HepG2 (cell line): ENCODE data around the gene RALY. TPM values are rescaled to one million over a fixed set of nuclear protein-coding genes. Genes with fewer than 3 reads are reported as not detected.

Experiments used
- FUBP1 ChIP-seq: sonication (generic); formaldehyde crosslinking; IDR thresholded peaks from 2 replicates; pipeline ENCODE4 v1.5.1; 2020; ENCODE audit warnings: missing genetic modification reagents, mild to moderate bottlenecking, borderline replicate concordance
- IRF2 ChIP-seq: IDR thresholded peaks from 2 replicates; pipeline ENCODE4 v1.6.1; 2018; ENCODE audit warnings: missing genetic modification reagents, missing compliant biosample characterization
- KAT8 ChIP-seq: IDR thresholded peaks from 2 replicates; pipeline ENCODE4 v1.6.1; 2016; ENCODE audit warnings: missing genetic modification reagents, missing compliant biosample characterization
- KDM3A ChIP-seq: IDR thresholded peaks from 2 replicates; pipeline ENCODE4 v1.6.1; 2018; ENCODE audit warnings: low read depth, missing compliant biosample characterization
- MZF1 ChIP-seq: sonication (generic); formaldehyde crosslinking; IDR thresholded peaks from 2 replicates; pipeline ENCODE4 v1.8.1; 2023; ENCODE audit warnings: mild to moderate bottlenecking, missing genetic modification reagents, borderline replicate concordance
- RXRB ChIP-seq: IDR thresholded peaks from 2 replicates; pipeline ENCODE4 v1.6.1; 2016; ENCODE audit warnings: borderline replicate concordance, missing genetic modification reagents, missing compliant biosample characterization
- SIN3B ChIP-seq: fragments of 150-350 bp; IDR thresholded peaks from 2 replicates; pipeline ENCODE4 v1.6.1; 2014; ENCODE audit warnings: low read length
- TOE1 ChIP-seq: sonication (generic); formaldehyde crosslinking; IDR thresholded peaks from 2 replicates; pipeline ENCODE4 v1.4.0; 2020; ENCODE audit warnings: mild to moderate bottlenecking, missing genetic modification reagents
- TSC22D2 ChIP-seq: sonication (generic); formaldehyde crosslinking; IDR thresholded peaks from 2 replicates; pipeline ENCODE4 v1.5.1; 2020; ENCODE audit warnings: missing genetic modification reagents, mild to moderate bottlenecking, borderline replicate concordance
- ZKSCAN8 ChIP-seq: IDR thresholded peaks from 2 replicates; pipeline ENCODE4 v1.6.1; 2016; ENCODE audit warnings: borderline replicate concordance, missing genetic modification reagents, missing compliant biosample characterization
- ZNF335 ChIP-seq: sonication (generic); formaldehyde crosslinking; IDR thresholded peaks from 2 replicates; pipeline ENCODE4 v1.4.0; 2020; ENCODE audit warnings: missing genetic modification reagents
- ZNF44 ChIP-seq: sonication (generic); formaldehyde crosslinking; IDR thresholded peaks from 2 replicates; pipeline ENCODE4 v1.5.1; 2020; ENCODE audit warnings: mild to moderate bottlenecking, missing genetic modification reagents
- ZNF441 ChIP-seq: sonication (generic); formaldehyde crosslinking; IDR thresholded peaks from 2 replicates; pipeline ENCODE4 v1.7.0; 2021; ENCODE audit warnings: missing genetic modification reagents, borderline replicate concordance
- ZNF572 ChIP-seq: sonication (generic); formaldehyde crosslinking; IDR thresholded peaks from 2 replicates; pipeline ENCODE4 v1.5.1; 2020; ENCODE audit warnings: mild to moderate bottlenecking, missing genetic modification reagents
- ZNF598 ChIP-seq: sonication (generic); formaldehyde crosslinking; IDR thresholded peaks from 2 replicates; pipeline ENCODE4 v1.5.1; 2020; ENCODE audit warnings: mild to moderate bottlenecking, missing genetic modification reagents, borderline replicate concordance
- ZNF607 ChIP-seq: sonication (generic); formaldehyde crosslinking; IDR thresholded peaks from 2 replicates; pipeline ENCODE4 v1.5.1; 2020; ENCODE audit warnings: missing genetic modification reagents, mild to moderate bottlenecking, borderline replicate concordance
- ZNF670 ChIP-seq: sonication (generic); formaldehyde crosslinking; IDR thresholded peaks from 2 replicates; pipeline ENCODE4 v1.8.0; 2022; ENCODE audit warnings: mild to moderate bottlenecking, missing genetic modification reagents, borderline replicate concordance
- ZNF83 ChIP-seq: sonication (generic); formaldehyde crosslinking; IDR thresholded peaks from 2 replicates; pipeline ENCODE4 v1.4.0; 2020; ENCODE audit warnings: missing genetic modification reagents, mild to moderate bottlenecking, borderline replicate concordance
- polyA plus RNA-seq, 8 experiments: library from polyadenylated mRNA; depleted of rRNA in 3 of 8; stranded (reverse) in 7 of 8; unstranded in 1 of 8; fragments of >200 nt; fragmentation: Illumina TruSeq in 4 of 8; extraction: Trizol in 4 of 8; gene quantifications; 2 replicates each; pipeline versions ENCODE4 v1.2.1 to v1.2.3, GENCODE V29; 2011 to 2016; ENCODE audit warnings: low read depth in 4 of 8, missing spikeins in 1 of 8, mixed read lengths in 1 of 8; ENCODE audit not compliant: insufficient read depth in 1 of 8
- total RNA-seq, 5 experiments: library from RNA; depleted of rRNA; stranded (reverse); fragments of >200 nt; fragmentation: Illumina TruSeq; extraction: Trizol; gene quantifications; 2 replicates each; pipeline ENCODE4 v1.2.3, GENCODE V29; 2016; ENCODE audit warnings: low read depth in 1 of 5
- TF ChIP-seq, protein P1 (sequence below): IDR thresholded peaks from 2 replicates; pipeline ENCODE4 v1.6.1; 2016; ENCODE audit warnings: mild to moderate bottlenecking
- TF ChIP-seq, protein P2 (sequence below): sonication (generic); formaldehyde crosslinking; IDR thresholded peaks from 2 replicates; pipeline ENCODE4 v1.5.0; 2020; ENCODE audit warnings: missing genetic modification reagents
- TF ChIP-seq, protein P3 (sequence below): sonication (generic); formaldehyde crosslinking; IDR thresholded peaks from 2 replicates; pipeline ENCODE4 v1.5.0; 2020; ENCODE audit warnings: mild to moderate bottlenecking, missing genetic modification reagents
- TF ChIP-seq, protein P4 (sequence below): sonication (generic); formaldehyde crosslinking; IDR thresholded peaks from 2 replicates; pipeline ENCODE4 v1.8.1; 2023; ENCODE audit warnings: mild to moderate bottlenecking, moderate library complexity, missing genetic modification reagents

Gene RALY
- total and polyA plus RNA-seq, 2 of the 13 experiments (the other 11 are each of a cell fraction or from before 2014, with no cell fraction given) = 178 to 186 TPM

- peak; percentile 74; the same call in 1 of the 2 replicates for TF ChIP-seq ZNF670
- TF ChIP-seq ZNF44 = no peak
- no peak for TF ChIP-seq ZKSCAN8 (CRISPR knock-in tag)
- 0 out of 2 replicates have a peak, but pooled peaks have one; percentile 60 for TF ChIP-seq ZNF598 (CRISPR knock-in tag)
- no peak for TF ChIP-seq ZNF607
- peak; percentile 32; the same call in 1 of the 2 replicates for TF ChIP-seq ZNF335 (CRISPR knock-in tag)
- 0 out of 2 replicates have a peak, but pooled peaks have one; percentile 41 for TF ChIP-seq FUBP1 (CRISPR knock-in tag)
- TF ChIP-seq RXRB (CRISPR knock-in tag) = peak; percentile 63; the same call in 1 of the 2 replicates
- TF ChIP-seq, protein P1, sequence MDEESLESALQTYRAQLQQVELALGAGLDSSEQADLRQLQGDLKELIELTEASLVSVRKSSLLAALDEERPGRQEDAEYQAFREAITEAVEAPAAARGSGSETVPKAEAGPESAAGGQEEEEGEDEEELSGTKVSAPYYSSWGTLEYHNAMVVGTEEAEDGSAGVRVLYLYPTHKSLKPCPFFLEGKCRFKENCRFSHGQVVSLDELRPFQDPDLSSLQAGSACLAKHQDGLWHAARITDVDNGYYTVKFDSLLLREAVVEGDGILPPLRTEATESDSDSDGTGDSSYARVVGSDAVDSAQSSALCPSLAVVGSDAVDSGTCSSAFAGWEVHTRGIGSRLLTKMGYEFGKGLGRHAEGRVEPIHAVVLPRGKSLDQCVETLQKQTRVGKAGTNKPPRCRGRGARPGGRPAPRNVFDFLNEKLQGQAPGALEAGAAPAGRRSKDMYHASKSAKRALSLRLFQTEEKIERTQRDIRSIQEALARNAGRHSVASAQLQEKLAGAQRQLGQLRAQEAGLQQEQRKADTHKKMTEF (CRISPR knock-in tag) = peak; percentile 60
- TF ChIP-seq, protein P2, sequence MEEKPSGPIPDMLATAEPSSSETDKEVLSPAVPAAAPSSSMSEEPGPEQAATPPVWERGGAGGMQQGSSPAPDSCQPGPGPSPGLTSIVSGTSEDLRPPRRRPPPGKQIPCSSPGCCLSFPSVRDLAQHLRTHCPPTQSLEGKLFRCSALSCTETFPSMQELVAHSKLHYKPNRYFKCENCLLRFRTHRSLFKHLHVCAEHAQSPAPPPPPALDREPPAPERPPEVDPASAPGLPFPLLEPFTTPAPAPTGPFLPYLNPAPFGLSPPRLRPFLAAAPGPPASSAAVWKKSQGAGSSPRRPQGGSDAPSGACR (CRISPR knock-in tag) = peak; percentile 80; the same call in 1 of the 2 replicates
- peak; percentile 76; the same call in 1 of the 2 replicates for TF ChIP-seq MZF1 (CRISPR knock-in tag)
- TF ChIP-seq, protein P3, sequence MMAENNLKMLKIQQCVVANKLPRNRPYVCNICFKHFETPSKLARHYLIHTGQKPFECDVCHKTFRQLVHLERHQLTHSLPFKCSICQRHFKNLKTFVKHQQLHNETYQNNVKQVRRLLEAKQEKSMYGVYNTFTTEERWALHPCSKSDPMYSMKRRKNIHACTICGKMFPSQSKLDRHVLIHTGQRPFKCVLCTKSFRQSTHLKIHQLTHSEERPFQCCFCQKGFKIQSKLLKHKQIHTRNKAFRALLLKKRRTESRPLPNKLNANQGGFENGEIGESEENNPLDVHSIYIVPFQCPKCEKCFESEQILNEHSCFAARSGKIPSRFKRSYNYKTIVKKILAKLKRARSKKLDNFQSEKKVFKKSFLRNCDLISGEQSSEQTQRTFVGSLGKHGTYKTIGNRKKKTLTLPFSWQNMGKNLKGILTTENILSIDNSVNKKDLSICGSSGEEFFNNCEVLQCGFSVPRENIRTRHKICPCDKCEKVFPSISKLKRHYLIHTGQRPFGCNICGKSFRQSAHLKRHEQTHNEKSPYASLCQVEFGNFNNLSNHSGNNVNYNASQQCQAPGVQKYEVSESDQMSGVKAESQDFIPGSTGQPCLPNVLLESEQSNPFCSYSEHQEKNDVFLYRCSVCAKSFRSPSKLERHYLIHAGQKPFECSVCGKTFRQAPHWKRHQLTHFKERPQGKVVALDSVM (CRISPR knock-in tag) = no peak
- peak; percentile 51; the same call in 1 of the 2 replicates for TF ChIP-seq IRF2 (CRISPR knock-in tag)
- TF ChIP-seq TOE1 (CRISPR knock-in tag) = no peak
- TF ChIP-seq ZNF572 (CRISPR knock-in tag) = no peak
- TF ChIP-seq KDM3A (CRISPR knock-in tag) = peak; percentile 89
- no peak for TF ChIP-seq ZNF83 (CRISPR knock-in tag)
- peak; percentile 66; the same call in 1 of the 2 replicates for TF ChIP-seq SIN3B
- TF ChIP-seq KAT8 (CRISPR knock-in tag) = 0 out of 2 replicates have a peak, but pooled peaks have one; percentile 48
- TF ChIP-seq ZNF441 (CRISPR knock-in tag) = no peak
- peak; percentile 59; the same call in 1 of the 2 replicates for TF ChIP-seq TSC22D2 (CRISPR knock-in tag)
- TF ChIP-seq, protein P4, sequence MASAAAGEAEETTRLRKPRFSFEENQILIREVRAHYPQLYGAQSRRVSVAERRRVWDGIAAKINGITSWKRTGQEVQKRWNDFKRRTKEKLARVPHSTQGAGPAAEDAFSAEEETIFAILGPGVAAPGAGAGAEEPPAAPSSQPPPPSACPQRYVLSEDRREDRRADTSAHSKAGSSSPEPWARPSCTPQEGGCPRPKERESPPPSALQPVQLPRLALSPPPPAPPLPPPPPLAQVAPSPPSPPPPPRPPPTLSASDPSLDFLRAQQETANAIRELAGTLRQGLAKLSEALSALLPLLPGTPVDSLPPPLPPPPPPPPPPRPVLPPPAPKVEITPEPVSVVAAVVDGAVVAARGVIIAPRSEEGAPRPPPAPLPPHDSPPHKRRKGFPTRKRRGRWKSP (CRISPR knock-in tag) = 0 out of 2 replicates have a peak, but pooled peaks have one; percentile 17
Observed at GRCh38 chr20:34069341-34070078, 75.8 kb downstream of the RALY start (continued).
